HepG2 (cell line): ENCODE data around the gene HSPA1B. TPM values are rescaled to one million over a fixed set of nuclear protein-coding genes. Genes with fewer than 3 reads are reported as not detected.
A peak's percentile ranks its signal among the peaks of the same experiment; 100 is the strongest.

ENCODE experiments used
- EEA1 ChIP-seq: sonication (generic); formaldehyde crosslinking; IDR thresholded peaks from 2 replicates; pipeline ENCODE4 v1.5.1; 2020; ENCODE audit warnings: mild to moderate bottlenecking, missing genetic modification reagents, borderline replicate concordance
- ELF3 ChIP-seq: IDR thresholded peaks from 2 replicates; pipeline ENCODE4 v1.6.1; 2016; ENCODE audit warnings: missing genetic modification reagents, missing compliant biosample characterization
- GFI1 ChIP-seq: sonication (generic); formaldehyde crosslinking; IDR thresholded peaks from 2 replicates; pipeline ENCODE4 v1.5.0; 2020; ENCODE audit warnings: missing genetic modification reagents, mild to moderate bottlenecking, borderline replicate concordance
- IKZF5 ChIP-seq: IDR thresholded peaks from 2 replicates; pipeline ENCODE4 v1.6.1; 2018; ENCODE audit warnings: missing genetic modification reagents, mild to moderate bottlenecking, missing compliant biosample characterization
- KDM4B ChIP-seq: sonication (generic); formaldehyde crosslinking; IDR thresholded peaks from 2 replicates; pipeline ENCODE4 v1.4.0; 2020; ENCODE audit warnings: missing genetic modification reagents
- LCORL ChIP-seq, 2 experiments: fragments of 450-650 bp in 1 of 2; sonication (generic) in 1 of 2; formaldehyde crosslinking in 1 of 2; IDR thresholded peaks; 2 replicates each; pipeline versions ENCODE4 v1.5.0 to v1.6.1; 2017 to 2020; ENCODE audit warnings: antibody characterized with exemption in 1 of 2, missing genetic modification reagents in 1 of 2
- MYC ChIP-seq: sonication (generic); formaldehyde crosslinking; IDR thresholded peaks from 2 replicates; pipeline ENCODE4 v1.9.0; 2021; ENCODE audit warnings: missing genetic modification reagents, borderline replicate concordance
- NFRKB ChIP-seq: fragments of 450-650 bp; IDR thresholded peaks from 2 replicates; pipeline ENCODE4 v1.6.1; 2017
- PAX8 ChIP-seq: sonication (generic); formaldehyde crosslinking; IDR thresholded peaks from 2 replicates; pipeline ENCODE4 v1.8.0; 2022; ENCODE audit warnings: mild to moderate bottlenecking, missing genetic modification reagents, borderline replicate concordance
- POLR2AphosphoS2 ChIP-seq: IDR thresholded peaks from 2 replicates; pipeline ENCODE4 v1.6.1; 2011; ENCODE audit warnings: low read depth, low read length, improper control_type of control experiment
- POLR2AphosphoS5 ChIP-seq: IDR thresholded peaks from 2 replicates; pipeline ENCODE4 v1.6.1; 2012; ENCODE audit warnings: low read depth, low read length
- TCF12 ChIP-seq, 2 experiments: fragments of 450-650 bp in 1 of 2; sonication (generic) in 1 of 2; formaldehyde crosslinking in 1 of 2; IDR thresholded peaks; 2 replicates each; pipeline versions ENCODE4 v1.6.1 to v1.8.0; 2017 to 2022; ENCODE audit warnings: antibody characterized with exemption in 1 of 2, mild to moderate bottlenecking in 1 of 2, missing genetic modification reagents in 1 of 2, moderate library complexity in 1 of 2
- ZBTB26 ChIP-seq: IDR thresholded peaks from 2 replicates; pipeline ENCODE4 v1.6.1; 2016; ENCODE audit warnings: missing compliant biosample characterization, missing genetic modification reagents, borderline replicate concordance
- ZBTB8A ChIP-seq: sonication (generic); formaldehyde crosslinking; IDR thresholded peaks from 2 replicates; pipeline ENCODE4 v1.4.0; 2020; ENCODE audit warnings: mild to moderate bottlenecking, low read depth, missing genetic modification reagents, borderline replicate concordance
- ZNF318 ChIP-seq: sonication (generic); formaldehyde crosslinking; IDR thresholded peaks from 2 replicates; pipeline ENCODE4 v1.4.0; 2020; ENCODE audit warnings: mild to moderate bottlenecking, missing genetic modification reagents
- polyA plus RNA-seq, 8 experiments: library from polyadenylated mRNA; depleted of rRNA in 3 of 8; stranded (reverse) in 7 of 8; unstranded in 1 of 8; fragments of >200 nt; fragmentation: Illumina TruSeq in 4 of 8; extraction: Trizol in 4 of 8; gene quantifications; 2 replicates each; pipeline versions ENCODE4 v1.2.1 to v1.2.3, GENCODE V29; 2011 to 2016; ENCODE audit warnings: low read depth in 4 of 8, missing spikeins in 1 of 8, mixed read lengths in 1 of 8; ENCODE audit not compliant: insufficient read depth in 1 of 8
- total RNA-seq, 5 experiments: library from RNA; depleted of rRNA; stranded (reverse); fragments of >200 nt; fragmentation: Illumina TruSeq; extraction: Trizol; gene quantifications; 2 replicates each; pipeline ENCODE4 v1.2.3, GENCODE V29; 2016; ENCODE audit warnings: low read depth in 1 of 5

Gene HSPA1B
- total and polyA plus RNA-seq, 2 of the 13 experiments (the other 11 are each of a cell fraction or from before 2014, with no cell fraction given): 26.0 to 186 TPM

GRCh38 chr6:31836047-31836473 lies 8.5 kb downstream of the HSPA1B start (continued):
- TF ChIP-seq EEA1 (CRISPR knock-in tag) (peak; percentile 28; the same call in 1 of the 2 replicates), ZBTB8A (no peak), NFRKB (no peak), ELF3 (CRISPR knock-in tag) (peak; percentile 40; the same call in 1 of the 2 replicates), POLR2AphosphoS2 (no peak), POLR2AphosphoS5 (peak; percentile 46), IKZF5 (CRISPR knock-in tag) (peak; percentile 18; the same call in 1 of the 2 replicates), ZBTB26 (CRISPR knock-in tag) (no peak), KDM4B (CRISPR knock-in tag) (no peak), MYC (peak; percentile 42; the same call in 1 of the 2 replicates), PAX8 (CRISPR knock-in tag) (no peak), TCF12 (IDR thresholded peaks at IDR 0.05) (no peak), TCF12 (CRISPR knock-in tag; IDR thresholded peaks at IDR 0.05) (no peak), LCORL (IDR thresholded peaks at IDR 0.05) (no peak), LCORL (CRISPR knock-in tag; IDR thresholded peaks at IDR 0.05) (peak; percentile 7; the same call in 1 of the 2 replicates), GFI1 (CRISPR knock-in tag) (no peak), ZNF318 (CRISPR knock-in tag) (no peak)
